Measurements from ENCODE around the gene ZMYND8.
"Not testable (repeated sequence)": the region's sequence is repeated elsewhere in the genome, so short reads cannot be mapped to it uniquely, and the experiment has no call there.

The ZMYND8 gene

DNA sequence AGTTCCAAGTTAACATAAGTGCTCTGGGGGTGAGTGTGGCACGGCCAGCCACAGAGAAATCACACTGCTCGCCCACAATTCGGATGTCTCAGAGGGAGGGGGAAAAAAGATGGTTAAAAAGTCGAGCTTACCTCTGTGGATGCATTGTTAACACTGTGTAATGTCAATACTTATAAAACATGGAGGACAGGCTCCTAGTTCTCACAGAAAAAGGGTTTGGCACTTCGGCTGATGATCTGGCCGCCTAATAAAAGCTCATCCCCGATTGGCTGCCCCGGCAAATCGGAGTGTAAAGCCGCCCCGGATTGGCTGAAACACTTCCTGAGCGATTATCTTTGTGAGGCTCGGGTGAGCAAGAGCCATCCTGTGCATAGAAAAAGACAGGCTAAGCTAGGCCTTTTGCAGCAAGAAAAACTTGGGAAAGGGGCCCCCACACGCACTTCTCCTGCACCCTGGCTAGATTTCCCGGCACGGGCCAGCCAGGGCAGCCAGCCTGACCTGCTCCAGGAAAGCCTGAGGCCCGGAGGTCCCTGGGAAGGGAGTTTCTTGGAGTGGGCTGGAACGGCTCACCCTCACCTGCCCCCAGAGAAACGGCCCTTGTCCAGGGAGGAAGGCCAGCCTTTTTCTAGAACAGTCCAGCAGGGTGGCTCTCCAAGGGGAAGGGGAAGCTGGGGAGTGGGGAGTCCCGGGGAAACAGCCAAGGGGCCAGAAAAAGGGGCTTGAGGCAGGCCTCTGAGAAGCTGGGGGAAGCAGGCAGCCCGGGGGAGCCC, at the start of gene ZMYND8:
Gene ZMYND8, minus strand, starts transcription at position 174 of the 770 bp plus-strand sequence. Its CDS starts 29 bp downstream, at position 145.
- FAIRE-seq: peak; percentile 93

- FAIRE-seq: no peak
These were observed 49.4 kb upstream of the ZMYND8 start for GRCh38 chr20:47405775-47406325.

GRCh38 chr20:47400685-47401084, 44.2 kb upstream of the ZMYND8 start:
- no peak for FAIRE-seq

DNA sequence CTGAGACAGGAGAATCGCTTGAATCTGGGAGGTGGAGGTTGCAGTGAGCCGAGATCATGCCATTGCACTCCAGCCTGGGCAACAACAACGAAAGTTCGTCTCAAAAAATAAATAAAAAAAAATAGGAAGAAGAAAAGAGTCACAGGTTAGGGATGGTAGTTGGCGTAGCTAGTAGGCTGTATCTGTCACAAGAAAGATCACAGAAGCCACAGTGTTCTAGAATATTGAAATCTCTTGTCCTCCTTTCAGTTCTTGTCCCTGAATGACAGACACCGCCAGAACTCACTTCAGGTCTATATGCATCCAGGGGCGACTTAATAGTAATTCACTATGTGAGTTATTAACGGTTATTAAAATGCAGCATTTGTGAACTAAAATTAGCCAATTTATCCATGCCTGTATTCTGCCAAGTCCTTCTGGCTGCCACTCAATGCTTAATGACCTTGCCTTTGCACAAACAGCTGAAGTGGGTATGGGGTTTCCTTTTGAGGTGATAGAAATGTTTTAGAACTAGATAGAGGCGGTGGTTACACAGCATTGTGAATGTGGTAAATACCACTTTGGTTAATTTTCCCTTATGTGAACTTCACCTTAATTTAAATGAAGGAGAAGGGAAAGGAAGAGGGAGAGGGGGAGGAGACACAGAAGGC, 41.3 kb upstream of the ZMYND8 start:
- no peak for FAIRE-seq

GRCh38 chr20:47396762-47397476, 40.4 kb upstream of the ZMYND8 start:
- no peak for FAIRE-seq

DNA sequence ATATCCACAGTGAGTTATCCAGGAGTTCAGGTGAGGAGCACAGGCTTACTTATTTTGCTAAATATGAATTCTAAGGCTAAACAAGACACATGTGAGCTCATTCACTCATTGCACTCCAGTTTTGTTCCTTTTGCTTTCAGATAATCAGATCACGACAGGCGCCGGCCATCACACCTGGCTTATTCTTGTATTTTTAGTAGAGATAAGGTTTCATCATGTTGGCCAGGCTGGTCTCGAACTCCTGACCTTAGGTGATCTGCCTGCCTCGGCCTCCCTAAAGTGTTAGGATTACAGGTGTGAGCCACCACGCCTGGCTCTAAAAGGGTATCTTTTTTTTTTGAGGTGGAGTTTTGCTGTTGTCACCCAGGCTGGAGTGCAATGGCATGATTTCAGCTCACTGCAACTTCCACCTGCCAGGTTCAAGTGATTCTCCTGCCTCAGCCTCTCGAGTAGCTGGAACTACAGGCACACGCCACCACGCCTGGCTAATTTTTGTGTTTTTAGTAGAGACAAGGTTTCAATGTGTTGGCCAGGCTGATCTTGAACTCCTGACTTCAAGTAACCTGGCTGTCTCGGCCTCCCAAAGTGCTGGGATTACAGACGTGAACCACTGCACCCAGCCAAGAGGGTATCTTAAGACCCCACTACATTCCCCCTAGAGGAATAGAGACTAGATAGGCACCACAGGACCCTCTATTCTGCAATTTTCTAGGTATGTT, 37.5 kb upstream of the ZMYND8 start:
- FAIRE-seq: not testable (repeated sequence)

DNA sequence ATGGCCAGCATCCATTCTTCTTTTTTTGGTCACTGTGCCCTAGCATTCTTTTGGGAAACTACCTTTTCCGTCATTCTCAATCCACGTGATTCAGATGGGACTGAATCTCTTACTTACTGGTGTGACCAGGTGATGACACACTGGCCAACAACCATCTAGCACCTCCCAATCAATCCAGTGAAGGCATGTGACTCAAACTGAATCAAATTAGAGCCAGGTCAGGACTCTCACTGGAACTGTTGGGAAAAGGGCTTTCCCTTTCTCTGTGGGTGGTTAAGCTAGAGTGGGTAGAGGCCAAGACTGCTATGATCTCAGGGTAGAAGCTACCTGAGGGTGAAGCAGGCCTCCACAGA, 36.2 kb upstream of the ZMYND8 start:
- no peak for FAIRE-seq

- FAIRE-seq: no peak
These were observed 35.7 kb upstream of the ZMYND8 start for GRCh38 chr20:47392015-47392720.

- FAIRE-seq: no peak
These were observed 34.9 kb upstream of the ZMYND8 start for GRCh38 chr20:47391276-47392010.

DNA sequence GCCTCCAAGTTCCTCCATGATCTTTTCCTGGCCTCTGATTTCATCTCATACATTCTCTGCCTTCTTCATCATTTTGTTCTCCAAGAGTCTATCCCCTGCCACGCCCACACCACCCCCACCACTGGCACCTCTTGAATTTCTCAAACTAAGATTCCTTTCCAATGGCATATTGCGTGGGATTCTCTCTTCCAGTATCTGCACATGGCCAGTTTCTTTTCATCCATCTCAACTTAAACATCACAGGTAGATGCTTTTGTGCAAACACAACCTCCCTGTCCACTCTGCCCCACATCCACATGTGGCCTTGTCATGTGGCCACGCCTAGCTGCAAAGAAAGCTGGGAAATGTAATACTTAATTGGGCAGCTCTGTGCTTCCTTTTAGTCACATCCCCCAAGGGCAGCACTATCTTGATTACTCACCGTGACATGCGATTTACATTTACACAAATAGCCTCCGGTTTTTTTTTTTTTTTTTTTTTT, 33.4 kb upstream of the ZMYND8 start:
- FAIRE-seq: no peak

- FAIRE-seq: not testable (repeated sequence)
These were observed 29.5 kb upstream of the ZMYND8 start for GRCh38 chr20:47385968-47386367.

DNA sequence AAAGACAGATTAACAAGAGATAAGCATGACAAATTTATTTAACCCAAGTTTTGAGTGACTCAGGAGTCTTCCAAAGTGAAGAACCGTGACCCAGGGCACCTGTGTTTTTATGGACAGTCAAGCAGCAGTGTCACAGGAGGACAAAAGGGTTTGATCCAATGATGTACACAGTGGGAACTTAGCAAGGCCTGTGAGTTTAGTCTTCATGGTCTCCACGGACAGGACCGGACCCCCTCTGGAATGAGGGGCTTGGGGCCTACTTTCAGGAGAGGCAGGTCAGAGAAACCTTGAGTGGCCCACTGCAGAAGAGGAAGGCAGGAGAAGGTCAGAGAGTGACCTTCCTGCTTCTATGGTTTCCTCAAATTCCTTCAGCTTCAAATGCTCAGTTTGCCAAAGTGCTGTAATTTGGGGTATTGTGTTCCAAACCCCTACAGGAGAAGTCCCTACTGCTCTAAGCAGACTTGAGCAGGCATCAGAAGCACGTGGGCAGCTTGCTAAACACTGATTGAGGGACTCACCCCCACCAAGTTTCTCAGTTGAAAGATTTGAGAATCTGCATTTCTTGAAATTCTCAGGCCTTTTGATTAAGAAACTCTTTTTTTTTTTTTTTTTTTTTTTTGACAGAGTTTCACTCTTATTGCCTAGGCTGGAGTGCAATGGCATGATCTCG, 26.4 kb upstream of the ZMYND8 start:
- no peak for FAIRE-seq

- FAIRE-seq: no peak
These were observed 24.0 kb upstream of the ZMYND8 start for GRCh38 chr20:47380481-47380880.

DNA sequence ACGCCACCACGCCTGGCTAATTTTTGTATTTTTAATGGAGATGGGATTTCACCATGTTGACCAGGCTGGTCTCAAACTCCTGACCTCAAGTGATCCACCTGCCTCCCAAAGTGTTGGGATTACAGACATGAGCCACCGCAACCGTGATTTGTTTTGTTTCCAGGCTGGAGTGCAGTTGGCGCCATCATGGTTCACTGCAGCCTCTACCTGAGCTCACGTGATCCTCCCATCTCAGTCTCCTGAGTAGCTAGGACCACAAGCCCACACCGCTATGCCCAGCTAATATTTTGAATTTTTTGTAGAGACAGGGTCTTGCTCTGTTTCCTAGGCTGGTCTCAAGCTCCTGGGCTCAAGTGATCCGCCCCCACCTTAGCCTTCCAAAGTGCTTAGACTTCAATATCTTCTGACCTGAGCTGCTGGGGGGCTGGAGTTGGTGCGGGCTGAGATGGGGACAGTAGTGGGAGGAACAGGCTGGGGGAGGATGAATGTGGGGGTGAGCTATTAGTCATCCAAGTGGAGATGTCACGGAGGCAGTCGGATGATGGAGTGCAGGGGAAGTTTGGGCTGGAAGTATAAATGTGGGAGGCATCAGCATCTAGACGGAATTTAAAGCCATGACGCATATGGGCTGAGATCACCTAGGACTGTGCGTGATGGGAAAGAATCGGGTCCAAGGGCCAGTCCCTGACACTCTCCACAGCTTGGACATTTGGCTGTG, 23.1 kb upstream of the ZMYND8 start:
- FAIRE-seq: no peak

- FAIRE-seq: no peak
These were observed 20.7 kb upstream of the ZMYND8 start for GRCh38 chr20:47377122-47377722.

DNA sequence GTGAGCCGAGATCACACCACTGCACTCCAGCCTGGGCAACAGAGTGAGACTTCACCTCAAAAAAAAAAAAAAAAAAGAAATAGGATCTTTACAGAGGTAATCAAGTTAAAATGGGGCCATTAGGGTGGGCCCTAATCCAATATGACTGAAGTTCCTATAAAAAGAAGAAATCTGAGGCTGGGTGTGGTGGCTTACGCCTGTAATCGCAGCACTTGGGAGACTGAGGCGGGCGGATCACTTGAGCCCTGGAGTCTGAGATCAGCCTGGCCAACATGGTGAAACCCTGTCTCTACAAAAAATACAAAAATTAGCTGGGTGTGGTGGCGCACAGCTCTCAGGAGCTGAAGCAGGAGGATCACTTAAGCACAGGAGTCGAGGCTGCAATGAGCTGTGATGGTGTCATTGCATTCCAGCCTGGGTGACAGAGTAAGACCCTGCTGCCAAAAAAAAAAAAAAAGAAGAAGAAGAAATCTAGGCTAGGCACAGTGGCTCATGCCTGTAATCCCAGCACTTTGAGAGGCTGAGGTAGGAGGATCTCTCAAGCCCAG, 19.7 kb upstream of the ZMYND8 start:
- not testable (repeated sequence) for FAIRE-seq

GRCh38 chr20:47374121-47374520, 17.6 kb upstream of the ZMYND8 start:
- not testable (repeated sequence) for FAIRE-seq

DNA sequence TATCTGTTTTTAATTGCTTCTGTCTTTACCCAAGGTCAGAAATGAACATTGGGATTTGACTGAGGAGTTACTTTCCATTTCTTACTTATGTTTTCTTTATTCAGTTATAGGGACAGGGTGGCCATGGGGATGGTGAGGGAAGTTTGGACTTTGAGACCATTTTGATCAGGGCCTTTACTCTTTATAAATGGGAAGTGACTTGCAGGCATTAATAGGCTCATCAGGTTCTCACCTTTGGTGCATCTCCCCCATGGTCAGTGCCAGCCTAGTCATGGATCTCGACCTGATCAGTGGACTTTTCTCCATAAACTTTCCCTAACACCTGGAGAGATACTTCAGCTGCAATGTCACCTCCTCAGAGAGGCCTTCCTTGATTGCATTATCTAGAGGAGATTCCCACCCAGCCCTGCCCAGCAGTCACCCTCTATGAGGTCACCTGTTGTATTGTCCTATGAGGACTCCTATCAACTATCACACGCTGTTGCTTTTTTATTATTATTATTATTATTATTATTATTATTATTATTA, 16.8 kb upstream of the ZMYND8 start:
- FAIRE-seq: no peak

All from A204.1 (cell line).